Suppressor macrophage (primary cell): ENCODE measurements around the gene C10orf143.

Experiments used
- DNase-seq, 4 experiments: peaks; one replicate each; pipeline ENCODE4 v3.0.0-alpha.2; 2020 to 2022

Gene C10orf143

GRCh38 chr10:130050721-130051120, 59.9 kb downstream of the C10orf143 start:
- DNase-seq: no peak

GRCh38 chr10:130049987-130050386, 60.6 kb downstream of the C10orf143 start:
- DNase-seq: no peak

GRCh38 chr10:130049244-130049643, 61.4 kb downstream of the C10orf143 start:
- no peak for DNase-seq

GRCh38 chr10:130048081-130048480, 62.5 kb downstream of the C10orf143 start:
- no peak for DNase-seq

GRCh38 chr10:130047336-130047735, 63.3 kb downstream of the C10orf143 start:
- DNase-seq: no peak

GRCh38 chr10:130046591-130046990, 64.0 kb downstream of the C10orf143 start:
- DNase-seq: no peak

- no peak for DNase-seq
Measured at GRCh38 chr10:130045801-130046321, 64.8 kb downstream of the C10orf143 start.

GRCh38 chr10:130045091-130045652, 65.5 kb downstream of the C10orf143 start:
- DNase-seq: peak in 2 of 4 experiments; percentile 2 to 8

GRCh38 chr10:130044067-130045061, 66.3 kb downstream of the C10orf143 start:
- DNase-seq: no peak

- DNase-seq: no peak
Measured at GRCh38 chr10:130043491-130043890, 67.1 kb downstream of the C10orf143 start.

- no peak for DNase-seq
Measured at GRCh38 chr10:130042381-130042780, 68.2 kb downstream of the C10orf143 start.

GRCh38 chr10:130041451-130042371, 68.9 kb downstream of the C10orf143 start:
- DNase-seq: no peak

- DNase-seq: no peak
Measured at GRCh38 chr10:130040817-130041330, 69.8 kb downstream of the C10orf143 start.

- DNase-seq: no peak
Measured at GRCh38 chr10:130040351-130040750, 70.3 kb downstream of the C10orf143 start.

GRCh38 chr10:130039141-130039540, 71.5 kb downstream of the C10orf143 start:
- no peak for DNase-seq

- no peak for DNase-seq
Measured at GRCh38 chr10:130038611-130039109, 72.0 kb downstream of the C10orf143 start.

GRCh38 chr10:130038019-130038555, 72.5 kb downstream of the C10orf143 start:
- DNase-seq: no peak

- DNase-seq: no peak
Measured at GRCh38 chr10:130037169-130037661, 73.4 kb downstream of the C10orf143 start.

GRCh38 chr10:130036296-130037065, 74.1 kb downstream of the C10orf143 start:
- DNase-seq: no peak

GRCh38 chr10:130029209-130029608, 81.4 kb downstream of the C10orf143 start:
- no peak for DNase-seq

- DNase-seq: no peak
Measured at GRCh38 chr10:130028465-130028819, 82.2 kb downstream of the C10orf143 start.
